Upper lobe of left lung (tissue), 6 donors: ENCODE data around the gene CDH26. TPM values are rescaled to one million over a fixed set of nuclear protein-coding genes. Genes with fewer than 3 reads are reported as not detected.

Experiments used
- ATAC-seq, 2 donors: fragments of 200-7000 bp; cut with Tn5 transposase; one replicate each; pipeline ENCODE4 v1.9.1; 2022; ENCODE audit warnings: mild to moderate bottlenecking in 2 of 2, moderate library complexity in 2 of 2; ENCODE audit not compliant: low FRiP score in 2 of 2
- DNase-seq, 2 donors: peaks; one replicate each; pipeline ENCODE4 v3.0.0-alpha.2; 2019 to 2020
- H3K27ac ChIP-seq, 4 donors: fragments of 200-600 bp; sonication (generic); one replicate each; pipeline ENCODE4 v1.5.1; 2016 to 2019
- H3K27me3 ChIP-seq, 4 donors: fragments of 200-600 bp; sonication (generic); one replicate each; pipeline ENCODE4 v1.5.1; 2017 to 2019
- H3K36me3 ChIP-seq, 4 donors: fragments of 200-600 bp; sonication (generic); one replicate each; pipeline ENCODE4 v1.5.1; 2016 to 2019
- H3K4me1 ChIP-seq, 4 donors: fragments of 200-600 bp; sonication (generic); one replicate each; pipeline ENCODE4 v1.5.1; 2018 to 2019
- H3K4me3 ChIP-seq, 4 donors: fragments of 200-600 bp; sonication (generic); one replicate each; pipeline ENCODE4 v1.5.1; 2017 to 2019; ENCODE audit warnings: mild to moderate bottlenecking in 2 of 4, moderate library complexity in 1 of 4
- H3K9me3 ChIP-seq, 4 donors: fragments of 200-600 bp; sonication (generic); one replicate each; pipeline ENCODE4 v1.5.1; 2018 to 2019
- EP300 ChIP-seq, 4 donors: sonication (generic); formaldehyde crosslinking; IDR thresholded peaks; one replicate each; pipeline ENCODE4 v1.5.1; 2017; ENCODE audit warnings: antibody characterized with exemption in 4 of 4, control low read depth in 2 of 4
- POLR2A ChIP-seq, 4 donors: fragments of 450-650 bp; IDR thresholded peaks; one replicate each; pipeline ENCODE4 v1.5.1; 2016 to 2017; ENCODE audit warnings: antibody characterized with exemption in 4 of 4, mild to moderate bottlenecking in 2 of 4
- POLR2AphosphoS5 ChIP-seq, 2 donors: sonication (generic); formaldehyde crosslinking; IDR thresholded peaks; one replicate each; pipeline ENCODE4 v1.5.1; 2017; ENCODE audit warnings: antibody characterized with exemption in 2 of 2
- WGBS, 2 donors: methylation state at CpG; one replicate each; pipeline ENCODE4 v1.1.5; 2017 to 2018; 5-methylcytosine and 5-hydroxymethylcytosine counted together
- total RNA-seq, 6 donors: library from RNA; depleted of rRNA in 4 of 6; stranded (reverse); fragments of >200 nt in 4 of 6; gene quantifications; one replicate each; pipeline versions ENCODE4 v1.1.0 to v1.2.1, GENCODE V29; 2016 to 2021
- TF ChIP-seq, protein P1 (sequence below), 6 experiments: fragments of 450-650 bp in 4 of 6; fragments of 200-600 bp in 2 of 6; sonication (generic) in 2 of 6; IDR thresholded peaks; one replicate each; pipeline ENCODE4 v1.5.1; 2016 to 2019; ENCODE audit warnings: antibody characterized with exemption in 6 of 6
- donor health status: DM: no; HTN: no; CAD: no; lungs with moderate emphysema.
- donor health status: DM: no; HTN: yes; CAD: no; lungs with severe emphysema.

Gene CDH26
- total RNA-seq, 6 donors from 2014 or later: 4.0 to 18.9 (median 11.1) TPM

DNA sequence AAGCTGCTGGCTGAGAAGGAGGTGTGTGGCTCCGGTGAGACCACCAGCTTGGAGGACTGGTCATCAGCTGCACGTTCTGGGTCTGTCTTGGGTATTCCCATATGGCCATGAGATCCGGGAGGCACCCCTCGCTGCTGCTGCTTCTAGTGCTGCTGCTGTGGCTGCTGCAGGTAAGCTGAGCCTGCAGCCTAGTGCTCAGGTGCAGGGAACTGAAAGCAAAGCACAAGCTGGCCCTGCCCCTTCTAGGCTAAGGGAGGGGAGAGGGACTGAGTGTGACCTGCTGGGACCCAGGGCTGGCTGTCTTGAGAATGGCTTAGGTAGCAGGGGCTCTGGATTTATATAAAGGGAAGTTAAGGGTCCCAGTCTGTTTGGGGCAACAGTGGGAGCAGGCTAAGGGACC lies 403 bp downstream of the CDH26 start:
- no peak for ATAC-seq
- Histone ChIP-seq H3K9me3 (no peaks in the 10 kb centered on the region), H3K36me3 (peaks cover 0 to 4% (median 1%) of the 10 kb centered on the region in 4 donors), H3K27me3 (no peaks in the 10 kb centered on the region), H3K27ac (no peak overlapping the region), H3K4me3 (no peak overlapping the region), H3K4me1 (no peaks in the 10 kb centered on the region)
- peak in 1 of 4 donors; percentile 11 for TF ChIP-seq POLR2A (IDR thresholded peaks at IDR 0.05)
- TF ChIP-seq POLR2AphosphoS5 (IDR thresholded peaks at IDR 0.05): no peak
- TF ChIP-seq, protein P1, sequence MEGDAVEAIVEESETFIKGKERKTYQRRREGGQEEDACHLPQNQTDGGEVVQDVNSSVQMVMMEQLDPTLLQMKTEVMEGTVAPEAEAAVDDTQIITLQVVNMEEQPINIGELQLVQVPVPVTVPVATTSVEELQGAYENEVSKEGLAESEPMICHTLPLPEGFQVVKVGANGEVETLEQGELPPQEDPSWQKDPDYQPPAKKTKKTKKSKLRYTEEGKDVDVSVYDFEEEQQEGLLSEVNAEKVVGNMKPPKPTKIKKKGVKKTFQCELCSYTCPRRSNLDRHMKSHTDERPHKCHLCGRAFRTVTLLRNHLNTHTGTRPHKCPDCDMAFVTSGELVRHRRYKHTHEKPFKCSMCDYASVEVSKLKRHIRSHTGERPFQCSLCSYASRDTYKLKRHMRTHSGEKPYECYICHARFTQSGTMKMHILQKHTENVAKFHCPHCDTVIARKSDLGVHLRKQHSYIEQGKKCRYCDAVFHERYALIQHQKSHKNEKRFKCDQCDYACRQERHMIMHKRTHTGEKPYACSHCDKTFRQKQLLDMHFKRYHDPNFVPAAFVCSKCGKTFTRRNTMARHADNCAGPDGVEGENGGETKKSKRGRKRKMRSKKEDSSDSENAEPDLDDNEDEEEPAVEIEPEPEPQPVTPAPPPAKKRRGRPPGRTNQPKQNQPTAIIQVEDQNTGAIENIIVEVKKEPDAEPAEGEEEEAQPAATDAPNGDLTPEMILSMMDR (IDR thresholded peaks at IDR 0.05): no peak
- TF ChIP-seq EP300 (IDR thresholded peaks at IDR 0.05): no peak
- WGBS, 2 donors: 81 to 98% methylated on average over 2 to 4 of the region's 4 CpGs
- no peak for DNase-seq

DNA sequence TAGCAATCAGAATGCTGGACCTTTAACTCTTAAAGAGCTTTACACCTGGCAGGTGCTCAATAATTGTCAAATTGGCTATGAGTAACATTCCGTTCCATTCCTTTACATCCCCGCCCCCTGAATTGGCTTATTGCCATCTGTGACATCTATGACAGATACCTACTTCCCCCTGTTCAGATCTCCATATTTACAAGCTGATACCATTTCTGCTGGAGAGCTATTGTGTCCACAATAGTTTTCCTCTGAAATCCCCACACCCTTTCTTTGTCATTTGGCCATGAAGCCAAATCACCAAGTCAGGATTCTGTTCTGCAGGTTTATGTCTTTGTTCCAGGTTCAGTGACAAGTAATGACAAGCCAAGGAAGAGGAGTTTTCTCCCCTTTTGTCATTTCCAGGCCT lies 3.2 kb downstream of the CDH26 start:
- DNase-seq: no peak
- H3K4me3 ChIP-seq: no peak overlapping the region
- H3K4me1 ChIP-seq: no peaks in the 10 kb centered on the region
- no peak for ATAC-seq
- H3K9me3 ChIP-seq: no peaks in the 10 kb centered on the region
- 58 to 62% methylated on average over 2 of the region's 2 CpGs for WGBS, 2 donors
- H3K36me3 ChIP-seq: peaks cover 0 to 4% (median 1%) of the 10 kb centered on the region in 4 donors
- H3K27ac ChIP-seq: no peak overlapping the region
- TF ChIP-seq POLR2AphosphoS5 (IDR thresholded peaks at IDR 0.05): no peak
- no peak for TF ChIP-seq POLR2A (IDR thresholded peaks at IDR 0.05)
- TF ChIP-seq EP300 (IDR thresholded peaks at IDR 0.05): no peak
- TF ChIP-seq, protein P1 (IDR thresholded peaks at IDR 0.05): no peak
- H3K27me3 ChIP-seq: no peaks in the 10 kb centered on the region

DNA sequence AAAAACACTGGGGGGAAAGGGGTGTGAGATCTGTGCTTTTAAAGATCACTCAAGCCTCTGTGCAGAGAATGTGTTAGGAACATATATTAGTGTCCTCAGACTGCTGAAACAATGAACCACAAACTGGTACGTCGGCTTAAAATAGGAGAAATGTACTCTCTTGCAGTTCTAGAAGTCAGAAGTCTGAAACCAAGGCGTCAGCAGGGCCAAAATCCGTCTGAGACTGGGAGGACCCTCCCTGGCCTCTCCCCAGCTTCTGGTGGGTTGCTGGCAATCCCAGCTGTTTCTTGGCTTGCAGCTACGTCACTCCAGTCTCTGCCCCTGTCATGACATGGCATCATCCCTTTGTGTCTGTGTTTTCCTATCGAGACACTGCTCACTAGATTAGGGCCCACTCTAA lies 3.9 kb downstream of the CDH26 start:
- H3K27ac ChIP-seq: no peak overlapping the region
- 82 to 89% methylated on average over 6 of the region's 6 CpGs for WGBS, 2 donors
- H3K36me3 ChIP-seq: peaks cover 0 to 4% (median 1%) of the 10 kb centered on the region in 4 donors
- H3K9me3 ChIP-seq: no peaks in the 10 kb centered on the region
- DNase-seq (no peak), ATAC-seq (no peak)
- no peak overlapping the region for H3K4me3 ChIP-seq
- TF ChIP-seq EP300 (IDR thresholded peaks at IDR 0.05): no peak
- TF ChIP-seq, protein P1 (IDR thresholded peaks at IDR 0.05): no peak
- no peak for TF ChIP-seq POLR2A (IDR thresholded peaks at IDR 0.05)
- no peak for TF ChIP-seq POLR2AphosphoS5 (IDR thresholded peaks at IDR 0.05)
- H3K4me1 ChIP-seq: no peaks in the 10 kb centered on the region
- no peaks in the 10 kb centered on the region for H3K27me3 ChIP-seq

DNA sequence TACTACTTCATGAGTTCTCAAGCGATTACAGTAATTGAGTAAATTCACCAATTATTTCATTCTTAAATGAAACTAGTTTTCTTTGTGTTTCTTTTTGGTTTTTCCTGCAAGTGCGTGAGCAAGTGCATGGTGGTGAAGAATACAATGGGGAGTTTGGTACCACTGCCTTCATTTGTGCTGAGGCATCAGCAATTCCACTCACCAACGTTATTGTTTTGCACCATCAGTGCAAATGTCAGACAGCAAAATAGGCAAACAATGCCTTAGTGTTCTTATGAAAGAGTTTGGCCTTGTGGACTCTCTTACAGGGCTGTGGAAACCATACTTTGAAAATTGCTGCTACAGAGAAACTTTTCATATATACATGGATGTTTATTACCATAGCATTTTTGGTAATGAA lies 8.2 kb downstream of the CDH26 start:
- H3K36me3 ChIP-seq: no peaks in the 10 kb centered on the region
- H3K9me3 ChIP-seq: no peaks in the 10 kb centered on the region
- no peak overlapping the region for H3K4me3 ChIP-seq
- H3K27ac ChIP-seq: no peak overlapping the region
- no peaks in the 10 kb centered on the region for H3K27me3 ChIP-seq
- no peak for TF ChIP-seq POLR2AphosphoS5 (IDR thresholded peaks at IDR 0.05)
- no peak for TF ChIP-seq EP300 (IDR thresholded peaks at IDR 0.05)
- no peak for TF ChIP-seq POLR2A (IDR thresholded peaks at IDR 0.05)
- TF ChIP-seq, protein P1 (IDR thresholded peaks at IDR 0.05): no peak
- ATAC-seq (no peak), DNase-seq (no peak)
- 83 to 91% methylated on average over 3 of the region's 3 CpGs for WGBS, 2 donors
- H3K4me1 ChIP-seq: peaks cover 0 to 5% (median under 1%) of the 10 kb centered on the region in 4 donors

DNA sequence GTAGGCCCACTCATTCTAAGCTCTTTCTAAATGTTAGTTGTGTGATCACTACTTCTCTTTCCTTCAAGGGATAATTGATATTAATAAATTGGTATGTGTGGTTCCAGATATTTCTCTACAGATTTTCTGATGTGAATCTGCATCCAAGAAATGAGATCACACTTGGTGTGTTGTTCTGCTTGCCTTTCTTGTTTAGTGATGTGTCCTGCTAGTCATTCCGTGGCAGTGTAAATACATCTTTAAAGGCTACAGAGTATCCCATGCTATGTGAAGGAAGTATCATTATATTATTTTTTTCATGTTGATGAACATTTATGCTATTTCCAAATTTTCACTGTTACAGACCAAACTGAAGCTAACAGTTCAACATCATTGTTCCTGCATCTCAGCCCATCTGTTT lies 13.2 kb downstream of the CDH26 start:
- TF ChIP-seq POLR2A (IDR thresholded peaks at IDR 0.05) (no peak), EP300 (IDR thresholded peaks at IDR 0.05) (no peak), POLR2AphosphoS5 (IDR thresholded peaks at IDR 0.05) (no peak)
- peaks cover 0 to 10% (median 3%) of the 10 kb centered on the region in 4 donors for H3K4me1 ChIP-seq
- DNase-seq (no peak), ATAC-seq (no peak)
- no peaks in the 10 kb centered on the region for H3K27me3 ChIP-seq
- no peaks in the 10 kb centered on the region for H3K36me3 ChIP-seq
- peak overlapping the region; percentile 3 to 41 (median 23) for H3K27ac ChIP-seq
- no peak overlapping the region for H3K4me3 ChIP-seq
- H3K9me3 ChIP-seq: no peaks in the 10 kb centered on the region
- WGBS, 2 donors: 79 to 95% methylated on average over 1 of the region's 1 CpG
